Adrenal gland (tissue), 5 donors: ENCODE results near the gene MAP7.

Experiments used
- POLR2A ChIP-seq, 2 donors: fragments of 450-650 bp; IDR thresholded peaks; one replicate each; pipeline ENCODE4 v1.6.1; 2017; ENCODE audit warnings: antibody characterized with exemption in 2 of 2, mild to moderate bottlenecking in 2 of 2, moderate library complexity in 1 of 2
- TF ChIP-seq, protein P1 (sequence below), 6 experiments: fragments of 450-650 bp in 4 of 6; fragments of 200-600 bp in 2 of 6; sonication (generic) in 1 of 6; IDR thresholded peaks; 1 replicate in 5 of 6; 2 replicates in 1 of 6; pipeline versions ENCODE4 v1.5.1 to v1.8.0; 2016 to 2021; ENCODE audit warnings: antibody characterized with exemption in 6 of 6, mild to moderate bottlenecking in 2 of 6, moderate library complexity in 1 of 6
- donor health status: DM: no; HTN: no; CAD: no.

DNA sequence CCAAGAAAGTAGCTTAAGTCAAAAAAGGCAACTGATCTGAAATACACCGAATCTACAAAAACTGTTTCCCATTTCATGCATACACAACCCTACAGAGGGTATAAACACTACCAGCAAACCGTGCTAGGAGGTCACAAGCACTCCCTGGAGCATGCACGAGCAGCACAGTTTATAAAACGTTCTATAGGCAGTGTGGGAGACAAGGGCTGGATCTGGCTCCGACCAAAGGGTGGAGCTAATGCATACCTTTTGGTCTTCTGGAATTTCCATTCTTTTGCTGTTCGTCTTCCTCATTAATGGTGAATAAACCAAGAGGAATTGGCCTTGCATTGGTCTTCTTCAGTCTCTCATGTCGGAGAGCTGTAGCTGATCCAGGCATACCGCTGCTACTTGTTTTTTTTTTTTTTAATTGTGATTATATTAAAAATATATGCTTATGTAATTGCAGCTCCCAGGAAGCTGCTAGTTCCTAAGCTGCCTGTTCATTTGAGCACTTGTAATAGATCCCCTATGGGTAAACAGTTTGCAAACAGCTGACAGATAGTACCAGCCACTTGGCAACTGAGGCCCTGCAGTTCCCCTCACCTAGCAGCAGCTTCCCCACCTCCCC, 24.5 kb downstream of the MAP7 start:
- TF ChIP-seq, protein P1, sequence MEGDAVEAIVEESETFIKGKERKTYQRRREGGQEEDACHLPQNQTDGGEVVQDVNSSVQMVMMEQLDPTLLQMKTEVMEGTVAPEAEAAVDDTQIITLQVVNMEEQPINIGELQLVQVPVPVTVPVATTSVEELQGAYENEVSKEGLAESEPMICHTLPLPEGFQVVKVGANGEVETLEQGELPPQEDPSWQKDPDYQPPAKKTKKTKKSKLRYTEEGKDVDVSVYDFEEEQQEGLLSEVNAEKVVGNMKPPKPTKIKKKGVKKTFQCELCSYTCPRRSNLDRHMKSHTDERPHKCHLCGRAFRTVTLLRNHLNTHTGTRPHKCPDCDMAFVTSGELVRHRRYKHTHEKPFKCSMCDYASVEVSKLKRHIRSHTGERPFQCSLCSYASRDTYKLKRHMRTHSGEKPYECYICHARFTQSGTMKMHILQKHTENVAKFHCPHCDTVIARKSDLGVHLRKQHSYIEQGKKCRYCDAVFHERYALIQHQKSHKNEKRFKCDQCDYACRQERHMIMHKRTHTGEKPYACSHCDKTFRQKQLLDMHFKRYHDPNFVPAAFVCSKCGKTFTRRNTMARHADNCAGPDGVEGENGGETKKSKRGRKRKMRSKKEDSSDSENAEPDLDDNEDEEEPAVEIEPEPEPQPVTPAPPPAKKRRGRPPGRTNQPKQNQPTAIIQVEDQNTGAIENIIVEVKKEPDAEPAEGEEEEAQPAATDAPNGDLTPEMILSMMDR (IDR thresholded peaks at IDR 0.05) = no peak
- no peak for TF ChIP-seq POLR2A (IDR thresholded peaks at IDR 0.05)
